ENCODE measurements around the gene EMID1. TPM values are rescaled to one million over a fixed set of nuclear protein-coding genes. Genes with fewer than 3 reads are reported as not detected.

EMID1 gene
- total and polyA plus RNA-seq, 3 donors from 2014 or later: 6.2 to 7.5 (median 7.0) TPM

- Histone ChIP-seq H3K4me3 (peak overlapping the region; percentile 35 to 58), H3K27ac (no peak overlapping the region), H3K36me3 (ENCODE audit: low read depth, missing control alignments) (no peaks in the 10 kb centered on the region), H3K27me3 (no peaks in the 10 kb centered on the region), H3K4me1 (peaks cover 5% of the 10 kb centered on the region), H3K9me3 (no peaks in the 10 kb centered on the region)
- no peak for DNase-seq
- intact Hi-C loops (cut with DNase I; ENCODE audit: low total_unique reads): no loop called here
- no peak for TF ChIP-seq CTCF (IDR thresholded peaks at IDR 0.05)
- TF ChIP-seq POLR2A (IDR thresholded peaks at IDR 0.05): no peak
- 57 to 60% methylated on average over 4 to 11 of the region's 11 CpGs for WGBS, 2 donors
Measured at GRCh38 chr22:29205252-29205593, 473 bp upstream of the EMID1 start.

- DNase-seq: no peak
- Histone ChIP-seq H3K4me3 (peak overlapping the region; percentile 57 to 58), H3K36me3 (ENCODE audit: low read depth, missing control alignments) (no peaks in the 10 kb centered on the region), H3K27ac (no peak overlapping the region), H3K4me1 (peaks cover 5% of the 10 kb centered on the region), H3K9me3 (no peaks in the 10 kb centered on the region), H3K27me3 (no peaks in the 10 kb centered on the region)
- intact Hi-C loops (cut with DNase I; ENCODE audit: low total_unique reads): no loop called here
- TF ChIP-seq POLR2A (IDR thresholded peaks at IDR 0.05) (no peak), CTCF (IDR thresholded peaks at IDR 0.05) (no peak)
- WGBS, 2 donors: 31 to 38% methylated on average over 17 to 19 of the region's 19 CpGs
Measured at GRCh38 chr22:29206372-29207242, 911 bp downstream of the EMID1 start.

- Histone ChIP-seq H3K4me3 (no peak overlapping the region), H3K4me1 (peaks cover 5% of the 10 kb centered on the region), H3K36me3 (ENCODE audit: low read depth, missing control alignments) (no peaks in the 10 kb centered on the region), H3K9me3 (no peaks in the 10 kb centered on the region), H3K27ac (no peak overlapping the region), H3K27me3 (no peaks in the 10 kb centered on the region)
- intact Hi-C loops (cut with DNase I; ENCODE audit: low total_unique reads): no loop called here
- 93 to 94% methylated on average over 5 of the region's 5 CpGs for WGBS, 2 donors
- TF ChIP-seq POLR2A (IDR thresholded peaks at IDR 0.05) (no peak), CTCF (IDR thresholded peaks at IDR 0.05) (no peak)
- no peak for DNase-seq
Measured at GRCh38 chr22:29207243-29207550, 1.5 kb downstream of the EMID1 start.

- H3K27ac ChIP-seq: no peak overlapping the region
- 74 to 76% methylated on average over 7 to 11 of the region's 11 CpGs for WGBS, 2 donors
Measured at GRCh38 chr22:29207562-29208501, 2.1 kb downstream of the EMID1 start.

More at GRCh38 chr22:29207562-29208501, 2.1 kb downstream of the EMID1 start:
- no peaks in the 10 kb centered on the region for H3K36me3 ChIP-seq (ENCODE audit: low read depth, missing control alignments)
- intact Hi-C loops (cut with DNase I; ENCODE audit: low total_unique reads): no loop called here
- H3K4me1 ChIP-seq: peaks cover 5% of the 10 kb centered on the region
- H3K27me3 ChIP-seq: no peaks in the 10 kb centered on the region
- TF ChIP-seq CTCF (IDR thresholded peaks at IDR 0.05): no peak
- no peak for TF ChIP-seq POLR2A (IDR thresholded peaks at IDR 0.05)
- H3K9me3 ChIP-seq: no peaks in the 10 kb centered on the region
- DNase-seq: no peak
- H3K4me3 ChIP-seq: no peak overlapping the region

Data from testis (tissue), 3 donors.